HG03095 (cell line): ENCODE measurements around the gene WDR5.

Experiments used
- ATAC-seq: cut with Tn5 transposase; IDR thresholded peaks from one replicate; pipeline ENCODE4 v1.9.1; 2021; ENCODE audit warnings: moderate library complexity; ENCODE audit not compliant: unreplicated experiment

WDR5 gene

DNA sequence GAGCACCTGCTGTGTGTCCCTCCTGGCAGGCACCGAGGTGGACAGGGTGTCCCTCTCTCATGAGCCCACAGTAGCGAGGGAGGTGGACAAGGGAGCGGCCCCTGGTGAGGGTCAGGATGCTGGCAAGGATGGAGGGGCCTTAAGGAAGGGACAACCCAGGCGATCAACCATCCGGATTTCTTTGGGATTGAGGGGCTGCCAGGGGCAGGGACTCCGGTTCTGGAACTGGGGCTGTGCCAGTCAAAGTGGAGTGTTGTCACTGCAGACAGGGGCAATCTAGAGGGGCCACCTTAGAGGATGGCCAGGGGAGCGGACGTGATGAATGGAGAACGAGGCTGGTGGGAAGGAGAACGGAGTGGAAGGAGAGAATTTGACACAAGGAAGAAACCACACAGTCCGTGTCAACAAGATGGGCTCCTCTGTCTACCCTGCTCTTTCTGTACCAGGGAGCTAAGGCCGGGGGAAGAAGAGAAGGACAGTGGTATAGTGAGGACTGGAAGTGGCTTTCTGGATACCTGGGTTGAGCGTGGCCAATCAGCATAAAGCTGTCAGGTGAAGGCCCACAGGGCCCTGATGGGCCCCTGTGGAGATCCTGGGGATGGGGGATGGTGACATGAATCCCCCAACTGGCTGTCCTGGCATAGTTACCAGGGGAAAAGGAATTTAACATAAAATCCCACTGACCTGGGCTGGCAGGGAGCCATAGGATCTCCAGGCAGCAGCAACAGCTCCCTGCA lies 4.2 kb upstream of the WDR5 start:
- ATAC-seq: no peak

GRCh38 chr9:134132208-134132870 lies 3.5 kb upstream of the WDR5 start:
- no peak for ATAC-seq

- no peak for ATAC-seq
These were observed 936 bp upstream of the WDR5 start for GRCh38 chr9:134134949-134135342.

DNA sequence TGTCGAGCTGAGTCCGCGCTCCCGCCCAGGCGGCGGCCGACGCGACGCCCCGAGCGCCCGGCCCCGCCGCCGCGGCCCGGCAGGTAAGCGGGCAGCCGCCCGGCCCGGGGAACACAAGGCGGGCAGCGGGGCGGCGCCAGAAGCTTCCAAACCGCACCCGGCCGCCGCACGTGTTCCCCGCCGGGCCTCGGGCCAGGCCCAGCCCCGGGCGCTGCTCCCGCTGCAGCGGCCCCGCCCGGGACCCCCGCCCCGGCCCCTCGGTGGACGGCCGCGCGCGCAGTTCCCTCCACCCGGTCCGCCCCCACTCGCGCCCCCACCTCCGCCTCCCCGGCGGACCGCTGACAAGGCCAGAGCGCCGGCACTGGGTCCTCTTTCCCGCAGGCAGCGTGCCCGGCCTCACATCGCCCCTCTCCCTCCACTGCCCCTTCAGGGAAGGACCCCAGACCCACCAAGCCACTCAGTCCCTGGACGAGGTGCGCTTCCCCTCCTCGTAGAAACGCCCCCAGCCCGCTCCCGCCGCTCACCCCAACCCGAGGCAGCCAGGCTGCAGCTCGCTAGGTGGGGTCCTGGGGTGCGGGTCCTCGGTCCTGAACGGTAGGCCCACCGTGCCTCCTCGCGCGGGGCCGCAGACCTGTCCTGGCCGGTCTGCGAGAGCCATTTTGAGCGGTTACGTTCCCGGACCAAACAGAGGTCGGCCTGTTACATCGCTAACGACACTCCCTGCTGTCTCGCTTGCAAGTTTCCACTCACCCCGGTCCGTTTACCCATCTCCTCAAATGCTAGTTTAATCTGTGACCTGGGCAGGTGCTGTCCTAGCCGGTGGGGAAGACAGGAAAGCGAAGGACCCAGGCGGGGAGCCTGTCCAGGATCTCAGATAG lies 475 bp downstream of the WDR5 start:
- no peak for ATAC-seq

DNA sequence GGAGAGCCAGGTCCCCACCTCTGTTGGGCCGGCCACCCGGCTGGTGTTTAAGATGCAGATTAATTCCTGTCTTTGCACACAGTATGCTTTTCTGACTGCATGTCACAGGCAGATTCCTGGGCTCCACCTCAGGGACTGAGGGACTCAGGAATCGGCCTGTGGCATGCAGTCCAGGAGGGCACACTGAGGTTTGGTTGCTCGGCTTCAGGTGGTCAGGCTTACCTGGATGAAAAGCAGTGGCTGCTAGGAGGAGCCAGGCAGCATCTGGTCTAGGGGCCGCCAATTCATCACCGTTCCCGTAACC lies 1.1 kb downstream of the WDR5 start:
- no peak for ATAC-seq

- ATAC-seq: no peak
These were observed 2.4 kb downstream of the WDR5 start for GRCh38 chr9:134138292-134138691.

GRCh38 chr9:134139081-134139480 lies 3.2 kb downstream of the WDR5 start:
- ATAC-seq: no peak

GRCh38 chr9:134141906-134142305 lies 6.0 kb downstream of the WDR5 start:
- no peak for ATAC-seq

DNA sequence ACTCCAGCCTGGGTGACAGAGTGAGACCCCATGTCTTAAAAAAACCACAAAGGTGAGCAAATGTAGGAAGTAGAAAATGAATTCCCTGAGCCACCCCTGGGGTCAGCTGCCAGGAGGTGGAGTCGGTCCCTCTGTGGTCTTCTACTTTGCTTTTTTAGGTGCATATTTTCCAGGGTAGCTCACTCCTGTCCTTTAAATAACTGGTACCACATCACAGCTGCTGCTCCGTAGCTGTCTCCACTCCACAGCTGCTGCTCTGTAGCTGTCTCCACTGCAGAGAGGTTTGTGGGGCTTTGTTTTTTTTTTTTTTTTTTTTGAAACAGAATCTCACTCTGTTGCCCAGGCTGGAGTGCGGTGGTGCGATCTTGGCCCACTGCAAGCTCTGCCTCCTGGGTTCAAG lies 8.9 kb downstream of the WDR5 start:
- no peak for ATAC-seq

DNA sequence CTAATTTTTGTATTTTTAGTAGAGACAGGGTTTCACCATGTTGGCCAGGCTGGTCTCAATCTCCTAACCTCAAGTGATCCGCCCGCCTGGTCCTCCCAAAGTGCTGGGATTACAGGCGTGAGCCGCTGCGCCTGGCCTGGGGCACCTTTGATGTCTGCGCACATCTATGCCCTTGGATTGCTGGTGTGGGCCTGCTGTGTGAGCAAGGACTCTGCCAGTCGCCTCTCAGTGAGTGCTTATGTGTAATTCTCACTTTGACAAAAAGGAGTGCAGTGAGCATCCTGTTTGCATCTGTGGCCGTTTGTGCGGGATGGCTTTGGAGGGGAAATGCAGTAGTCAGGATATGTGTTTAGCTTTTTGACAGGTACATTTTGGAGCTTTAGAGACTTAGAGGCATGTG lies 9.4 kb downstream of the WDR5 start:
- no peak for ATAC-seq

DNA sequence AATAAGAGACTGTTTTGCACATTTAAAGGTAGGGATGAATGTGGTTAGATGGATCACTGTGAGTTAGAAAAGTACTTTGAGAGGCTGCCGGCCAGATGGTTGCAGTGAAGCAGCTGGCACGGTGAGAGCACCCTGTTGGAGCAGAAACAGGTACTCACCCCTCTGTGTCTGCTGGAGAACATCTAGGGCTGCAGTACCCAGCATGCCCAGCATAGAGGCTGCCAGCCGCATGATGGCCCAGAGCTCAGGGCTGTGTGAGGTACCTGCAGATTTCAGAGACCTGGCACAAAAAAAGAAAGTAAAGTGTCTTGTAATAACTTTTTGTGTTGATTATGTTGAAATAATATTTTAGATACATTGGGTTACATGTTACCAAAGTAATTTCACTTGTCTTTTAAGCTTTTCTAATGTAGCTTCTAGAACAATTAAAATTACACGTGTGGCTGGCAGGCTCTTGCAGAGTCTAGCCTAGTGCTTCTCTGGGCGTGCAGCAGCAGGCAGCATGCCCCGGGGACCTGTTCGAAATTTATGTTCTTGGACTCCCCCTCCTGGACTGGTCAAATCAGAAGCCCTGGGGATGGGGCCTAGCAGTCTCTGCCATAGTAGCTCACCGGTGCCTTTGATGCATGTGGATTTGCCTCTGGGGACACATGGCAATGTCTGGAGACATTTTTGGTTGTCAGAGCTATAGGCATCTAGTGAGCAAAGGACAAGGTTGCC lies 11.1 kb downstream of the WDR5 start:
- no peak for ATAC-seq

GRCh38 chr9:134149380-134149779 lies 13.5 kb downstream of the WDR5 start:
- no peak for ATAC-seq

GRCh38 chr9:134150557-134151214 lies 14.8 kb downstream of the WDR5 start:
- no peak for ATAC-seq

DNA sequence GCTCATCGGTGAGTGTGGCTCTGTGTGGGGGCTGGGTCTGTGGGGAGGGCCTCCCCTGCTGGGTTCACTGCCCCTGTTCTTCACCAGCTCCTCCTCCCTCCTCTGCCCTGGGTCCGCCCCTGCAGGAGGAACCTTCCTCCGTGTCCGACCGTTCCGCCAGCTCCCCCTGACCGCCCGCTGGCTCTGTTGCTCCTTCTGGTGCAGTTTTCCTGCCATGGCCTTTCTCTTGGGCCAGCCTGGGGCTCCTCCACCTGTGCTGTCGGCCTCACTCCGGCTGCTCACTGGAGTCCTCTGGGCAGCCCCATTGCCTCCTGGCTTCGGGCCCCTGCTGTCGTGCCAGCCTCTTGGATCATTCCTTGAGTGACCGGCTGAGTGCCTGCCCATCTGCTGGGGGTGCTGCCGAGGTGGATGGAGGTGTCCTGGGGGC lies 16.2 kb downstream of the WDR5 start:
- no peak for ATAC-seq

DNA sequence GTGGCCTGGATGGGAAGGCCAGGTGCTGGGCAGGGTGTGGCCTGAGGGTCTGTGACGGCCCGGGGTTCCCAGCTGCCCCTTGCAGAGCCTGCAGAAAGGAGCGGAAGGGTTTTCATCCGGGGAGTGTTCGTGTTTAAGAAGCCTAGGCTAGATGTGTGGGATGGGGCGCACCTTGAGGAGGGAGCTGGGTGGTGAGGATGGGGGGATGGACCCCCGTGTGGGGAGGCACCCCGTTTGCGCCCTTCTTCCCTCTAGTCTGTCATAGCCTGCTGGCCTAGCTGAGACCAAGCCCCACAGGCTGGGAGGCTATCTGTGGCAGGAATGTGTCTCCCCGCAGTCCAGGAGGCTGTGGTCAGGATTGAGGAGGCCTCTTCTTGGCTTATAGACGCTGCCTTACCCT lies 16.6 kb downstream of the WDR5 start:
- ATAC-seq: no peak

- ATAC-seq: no peak
These were observed 17.6 kb downstream of the WDR5 start for GRCh38 chr9:134153450-134153849.

DNA sequence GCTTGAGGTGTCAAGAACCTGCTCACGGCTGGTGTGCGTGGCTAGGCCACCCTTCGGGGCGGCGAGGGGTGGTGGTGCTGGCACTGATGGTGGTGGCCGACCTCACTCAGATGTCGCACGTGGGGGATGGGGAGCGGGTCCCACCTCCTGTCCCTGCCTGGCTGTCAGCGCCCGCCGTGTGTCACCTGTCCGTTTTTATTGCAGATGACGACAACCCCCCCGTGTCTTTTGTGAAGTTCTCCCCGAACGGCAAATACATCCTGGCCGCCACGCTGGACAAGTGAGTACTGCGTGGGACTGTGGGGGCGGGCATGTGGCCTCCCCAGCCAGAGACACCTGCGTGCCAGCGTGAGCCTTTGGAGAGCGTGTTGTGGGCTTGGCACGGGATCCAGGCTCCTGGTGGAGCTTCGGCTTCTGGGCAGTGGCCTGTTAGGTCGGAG lies 18.4 kb downstream of the WDR5 start:
- ATAC-seq: no peak

- ATAC-seq: no peak
These were observed 20.0 kb downstream of the WDR5 start for GRCh38 chr9:134155812-134156377.

GRCh38 chr9:134156564-134157377 lies 20.9 kb downstream of the WDR5 start:
- ATAC-seq: no peak
